HEK293 (cell line): ENCODE results near the gene PTPN4.

Experiments
- EGR2 ChIP-seq: fragments of 450-650 bp; formaldehyde crosslinking; IDR thresholded peaks from 2 replicates; pipeline ENCODE4 v1.5.1; 2016; ENCODE audit warnings: low read depth, missing biosample characterization, missing genetic modification characterization
- GLI4 ChIP-seq: fragments of 450-650 bp; formaldehyde crosslinking; IDR thresholded peaks from 2 replicates; pipeline ENCODE4 v1.5.1; 2016; ENCODE audit warnings: missing biosample characterization, missing genetic modification characterization
- GLIS1 ChIP-seq: fragments of 450-650 bp; formaldehyde crosslinking; IDR thresholded peaks from 2 replicates; pipeline ENCODE4 v1.5.1; 2016; ENCODE audit warnings: missing biosample characterization, missing genetic modification characterization
- PRDM2 ChIP-seq: fragments of 450-650 bp; formaldehyde crosslinking; IDR thresholded peaks from 2 replicates; pipeline ENCODE4 v1.5.1; 2016; ENCODE audit warnings: missing biosample characterization, missing genetic modification characterization, borderline replicate concordance
- ZBTB49 ChIP-seq: fragments of 450-650 bp; formaldehyde crosslinking; IDR thresholded peaks from 2 replicates; pipeline ENCODE4 v1.5.1; 2016; ENCODE audit warnings: missing biosample characterization, missing genetic modification characterization, low read depth
- ZNF148 ChIP-seq: fragments of 450-650 bp; formaldehyde crosslinking; IDR thresholded peaks from 2 replicates; pipeline ENCODE4 v1.5.0; 2017; ENCODE audit warnings: missing biosample characterization, missing genetic modification characterization, borderline replicate concordance
- ZNF174 ChIP-seq: fragments of 450-650 bp; formaldehyde crosslinking; IDR thresholded peaks from 2 replicates; pipeline ENCODE4 v1.5.0; 2017; ENCODE audit warnings: missing biosample characterization, mild to moderate bottlenecking, missing genetic modification characterization
- ZNF280C ChIP-seq: fragments of 450-650 bp; formaldehyde crosslinking; IDR thresholded peaks from 2 replicates; pipeline ENCODE4 v1.5.1; 2016; ENCODE audit warnings: missing biosample characterization, missing genetic modification characterization
- ZNF341 ChIP-seq: fragments of 450-650 bp; formaldehyde crosslinking; IDR thresholded peaks from 2 replicates; pipeline ENCODE4; 2016; ENCODE audit warnings: low read depth, missing biosample characterization, missing genetic modification characterization
- ZNF416 ChIP-seq: fragments of 450-650 bp; formaldehyde crosslinking; IDR thresholded peaks from 2 replicates; pipeline ENCODE4 v1.5.1; 2016; ENCODE audit warnings: missing biosample characterization, missing genetic modification characterization
- ZNF433 ChIP-seq: fragments of 450-650 bp; formaldehyde crosslinking; IDR thresholded peaks from 2 replicates; pipeline ENCODE4 v1.5.1; 2016; ENCODE audit warnings: missing biosample characterization, missing genetic modification characterization, low read depth
- ZNF544 ChIP-seq: fragments of 450-650 bp; formaldehyde crosslinking; IDR thresholded peaks from 2 replicates; pipeline ENCODE4 v1.5.0; 2017; ENCODE audit warnings: missing biosample characterization, missing genetic modification characterization
- ZNF555 ChIP-seq: fragments of 450-650 bp; formaldehyde crosslinking; conservative IDR thresholded peaks from 2 replicates; pipeline ENCODE4 v1.5.1; 2017; ENCODE audit warnings: missing biosample characterization, mild to moderate bottlenecking, missing genetic modification characterization, inconsistent platforms
- ZNF560 ChIP-seq: fragments of 450-650 bp; formaldehyde crosslinking; IDR thresholded peaks from 2 replicates; pipeline ENCODE4 v1.5.1; 2017; ENCODE audit warnings: missing biosample characterization, missing genetic modification characterization, borderline replicate concordance
- ZNF596 ChIP-seq: fragments of 450-650 bp; IDR thresholded peaks from 2 replicates; pipeline ENCODE4 v1.5.0; 2018; ENCODE audit warnings: missing biosample characterization, mild to moderate bottlenecking, missing genetic modification characterization, moderate library complexity
- ZNF701 ChIP-seq: fragments of 450-650 bp; formaldehyde crosslinking; IDR thresholded peaks from 2 replicates; pipeline ENCODE4 v1.5.1; 2016; ENCODE audit warnings: missing biosample characterization, missing genetic modification characterization
- ZNF704 ChIP-seq: fragments of 450-650 bp; formaldehyde crosslinking; IDR thresholded peaks from 2 replicates; pipeline ENCODE4 v1.5.1; 2016; ENCODE audit warnings: missing biosample characterization, missing genetic modification characterization
- ZNF707 ChIP-seq: fragments of 450-650 bp; formaldehyde crosslinking; IDR thresholded peaks from 2 replicates; pipeline ENCODE4 v1.5.1; 2016; ENCODE audit warnings: missing biosample characterization, missing genetic modification characterization
- ZNF768 ChIP-seq: fragments of 450-650 bp; formaldehyde crosslinking; IDR thresholded peaks from 2 replicates; pipeline ENCODE4 v1.5.1; 2018; ENCODE audit warnings: missing biosample characterization, mild to moderate bottlenecking, missing genetic modification characterization
- ZSCAN4 ChIP-seq: fragments of 450-650 bp; formaldehyde crosslinking; IDR thresholded peaks from 2 replicates; pipeline ENCODE4 v1.5.1; 2017; ENCODE audit warnings: missing biosample characterization, missing genetic modification characterization
- ZXDB ChIP-seq: fragments of 450-650 bp; formaldehyde crosslinking; IDR thresholded peaks from 2 replicates; pipeline ENCODE4 v1.5.1; 2016; ENCODE audit warnings: missing biosample characterization, missing genetic modification characterization

The PTPN4 gene

GRCh38 chr2:120012771-120013596 is 253.3 kb downstream of the PTPN4 start, which contains the start of gene EPB41L5 (continued):
- TF ChIP-seq PRDM2 (no peak), ZNF148 (no peak), GLI4 (tag by site-specific recombination) (no peak), GLIS1 (tag by site-specific recombination) (no peak), ZNF596 (no peak), ZNF544 (tag by site-specific recombination) (no peak), ZNF704 (tag by site-specific recombination) (no peak), ZNF416 (tag by site-specific recombination) (no peak), ZNF701 (tag by site-specific recombination) (no peak), ZNF280C (tag by site-specific recombination) (no peak), ZSCAN4 (no peak), EGR2 (no peak), ZNF768 (tag by site-specific recombination) (no peak), ZXDB (tag by site-specific recombination) (peak; percentile 54; the same call in 1 of the 2 replicates), ZNF341 (tag by site-specific recombination) (peak; percentile 90), ZNF174 (tag by site-specific recombination) (no peak), ZNF560 (tag by site-specific recombination) (no peak), ZNF707 (no peak), ZBTB49 (no peak), ZNF433 (tag by site-specific recombination) (no peak), ZNF555 (tag by site-specific recombination) (no peak)
